Endothelial cell (in vitro differentiated cells): ENCODE results near the gene PPP1R2. TPM values are rescaled to one million over a fixed set of nuclear protein-coding genes. Genes with fewer than 3 reads are reported as not detected.
"Not testable (repeated sequence)": the region's sequence is repeated elsewhere in the genome, so short reads cannot be mapped to it uniquely, and the experiment has no call there.

ENCODE experiments used
- DNase-seq: peaks from one replicate; pipeline ENCODE4 v3.0.0; 2021; ENCODE audit warnings: low spot score
- H3K27ac Mint-ChIP-seq: one replicate; pipeline ENCODE4 v1.8.0; 2021; ENCODE audit warnings: mixed read lengths, inconsistent platforms; ENCODE audit not compliant: unreplicated experiment
- H3K27me3 Mint-ChIP-seq: one replicate; pipeline ENCODE4 v1.8.0; 2021; ENCODE audit warnings: mild to moderate bottlenecking, moderate library complexity, mixed read lengths, inconsistent platforms; ENCODE audit not compliant: unreplicated experiment
- H3K36me3 Mint-ChIP-seq: one replicate; pipeline ENCODE4 v1.8.0; 2021; ENCODE audit warnings: mild to moderate bottlenecking, low read depth, mixed read lengths, inconsistent platforms; ENCODE audit not compliant: unreplicated experiment
- H3K4me1 Mint-ChIP-seq: one replicate; pipeline ENCODE4 v1.8.0; 2021; ENCODE audit warnings: mild to moderate bottlenecking, mixed read lengths, inconsistent platforms; ENCODE audit not compliant: unreplicated experiment
- H3K4me3 Mint-ChIP-seq: one replicate; pipeline ENCODE4 v1.8.0; 2021; ENCODE audit warnings: mild to moderate bottlenecking, mixed read lengths, inconsistent platforms; ENCODE audit not compliant: unreplicated experiment
- H3K9me3 Mint-ChIP-seq: one replicate; pipeline ENCODE4 v1.8.0; 2021; ENCODE audit warnings: mixed read lengths, inconsistent platforms; ENCODE audit not compliant: unreplicated experiment
- long read RNA-seq: library from polyadenylated mRNA; unstranded; transcript quantifications from one replicate; pipeline ENCODE4 v2.0.0, GENCODE V29; 2020; ENCODE audit not compliant: unreplicated experiment
- total RNA-seq: library from RNA; stranded (reverse); fragmentation: NEBNext Ultra II Directional; extraction: Animal tissue kit (Norgen Biotek cat#: 25700); gene quantifications from one replicate; pipeline ENCODE4 v1.2.1, GENCODE V29; 2021; ENCODE audit not compliant: unreplicated experiment
- TF ChIP-seq, protein P1 (sequence below): fragments of 200-600 bp; sonication (generic); IDR thresholded peaks from one replicate; pipeline ENCODE4 v1.5.0; 2021; ENCODE audit warnings: antibody characterized with exemption; ENCODE audit not compliant: unreplicated experiment

Gene PPP1R2
- 29.7 TPM for total RNA-seq
- long read RNA-seq, transcript PPP1R2-206 (6 exons, 3,450 nt): major isoform, 23 of 27 reads
- long read RNA-seq, partial matches to known transcripts: 0 of 27 reads
- long read RNA-seq, other reads (novel, unspliced or antisense): 3 of 27 reads

DNA sequence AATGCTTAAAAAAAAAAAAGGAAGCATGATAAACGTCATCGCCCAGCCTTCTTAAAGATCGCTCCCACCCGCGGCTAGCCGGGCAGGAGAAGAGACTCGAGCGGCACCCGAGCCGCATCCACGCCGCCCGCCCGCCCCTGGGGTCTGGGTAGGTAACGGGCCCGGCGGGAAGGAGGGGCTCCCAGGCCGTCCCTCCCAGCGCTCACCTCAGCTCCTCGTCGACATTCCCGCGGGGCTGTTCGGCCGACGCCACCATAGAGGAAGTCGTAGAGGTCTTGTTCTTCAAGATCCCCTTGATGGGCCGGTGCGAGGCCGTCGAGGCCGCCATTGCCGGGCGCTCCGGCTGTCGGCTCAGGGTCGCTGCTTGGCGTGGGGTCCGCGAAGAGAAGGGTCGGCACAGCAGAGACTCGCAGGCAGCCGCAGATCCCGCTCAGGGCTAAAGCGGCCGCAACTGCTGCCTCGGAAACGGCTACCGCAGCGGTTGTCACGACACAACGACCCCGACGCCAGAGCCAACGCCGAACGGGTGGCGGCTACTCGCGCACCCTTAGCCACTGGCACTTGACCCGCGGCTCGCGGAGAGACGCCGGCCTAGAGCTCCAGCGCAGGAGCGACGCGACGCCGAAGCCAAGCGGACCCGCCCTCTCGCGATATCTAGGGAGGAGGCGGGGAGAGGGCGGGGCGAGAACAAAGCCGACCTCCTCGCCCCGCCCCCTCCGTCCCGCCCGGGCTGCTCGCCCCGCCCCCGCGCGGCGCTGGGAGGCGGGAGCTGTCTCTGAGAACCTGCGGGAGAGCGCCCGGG, at the start of gene PPP1R2:
Gene PPP1R2, minus strand, starts transcription at position 628 of the 802 bp plus-strand sequence. Its CDS starts 300 bp downstream, at position 328.
- peaks cover 31% of the 10 kb centered on the region for H3K4me1 Mint-ChIP-seq
- no peaks in the 10 kb centered on the region for H3K36me3 Mint-ChIP-seq
- H3K27ac Mint-ChIP-seq: peak within 1 kb of the TSS; percentile 30
- peak; percentile 96 for DNase-seq
- peak within 1 kb of the TSS; percentile 93 for H3K4me3 Mint-ChIP-seq
- H3K9me3 Mint-ChIP-seq: no peaks in the 10 kb centered on the region
- H3K27me3 Mint-ChIP-seq: peaks cover 2% of the 10 kb centered on the region
- TF ChIP-seq, protein P1, sequence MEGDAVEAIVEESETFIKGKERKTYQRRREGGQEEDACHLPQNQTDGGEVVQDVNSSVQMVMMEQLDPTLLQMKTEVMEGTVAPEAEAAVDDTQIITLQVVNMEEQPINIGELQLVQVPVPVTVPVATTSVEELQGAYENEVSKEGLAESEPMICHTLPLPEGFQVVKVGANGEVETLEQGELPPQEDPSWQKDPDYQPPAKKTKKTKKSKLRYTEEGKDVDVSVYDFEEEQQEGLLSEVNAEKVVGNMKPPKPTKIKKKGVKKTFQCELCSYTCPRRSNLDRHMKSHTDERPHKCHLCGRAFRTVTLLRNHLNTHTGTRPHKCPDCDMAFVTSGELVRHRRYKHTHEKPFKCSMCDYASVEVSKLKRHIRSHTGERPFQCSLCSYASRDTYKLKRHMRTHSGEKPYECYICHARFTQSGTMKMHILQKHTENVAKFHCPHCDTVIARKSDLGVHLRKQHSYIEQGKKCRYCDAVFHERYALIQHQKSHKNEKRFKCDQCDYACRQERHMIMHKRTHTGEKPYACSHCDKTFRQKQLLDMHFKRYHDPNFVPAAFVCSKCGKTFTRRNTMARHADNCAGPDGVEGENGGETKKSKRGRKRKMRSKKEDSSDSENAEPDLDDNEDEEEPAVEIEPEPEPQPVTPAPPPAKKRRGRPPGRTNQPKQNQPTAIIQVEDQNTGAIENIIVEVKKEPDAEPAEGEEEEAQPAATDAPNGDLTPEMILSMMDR: no peak

DNA sequence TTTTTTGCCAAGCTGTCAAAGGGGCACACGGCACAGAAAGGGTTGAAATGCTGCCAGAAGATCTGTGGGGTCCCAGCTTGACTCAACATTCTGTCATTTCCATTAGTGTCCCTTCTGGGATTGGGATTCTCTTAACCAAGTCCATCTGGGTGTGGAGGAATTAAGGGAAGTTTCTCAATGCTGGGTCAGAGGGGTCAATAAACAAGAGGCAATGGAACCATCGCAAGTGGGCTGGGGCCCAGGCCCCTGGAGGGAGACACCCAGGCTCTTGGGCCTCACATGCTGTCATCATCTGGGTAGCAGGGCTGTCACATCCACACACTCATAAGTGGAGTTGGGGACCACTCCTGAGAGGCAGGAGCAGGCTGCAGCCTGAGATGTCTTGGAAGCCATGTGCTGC, 48.7 kb upstream of the PPP1R2 start:
- no peaks in the 10 kb centered on the region for H3K9me3 Mint-ChIP-seq
- no peak for DNase-seq
- no peaks in the 10 kb centered on the region for H3K4me1 Mint-ChIP-seq
- H3K27me3 Mint-ChIP-seq: no peaks in the 10 kb centered on the region
- no peaks in the 10 kb centered on the region for H3K36me3 Mint-ChIP-seq
- TF ChIP-seq, protein P1: no peak
- no peak overlapping the region for H3K4me3 Mint-ChIP-seq
- no peak overlapping the region for H3K27ac Mint-ChIP-seq

GRCh38 chr3:195591220-195591619, 48.1 kb upstream of the PPP1R2 start:
- no peak overlapping the region for H3K27ac Mint-ChIP-seq
- H3K4me1 Mint-ChIP-seq: no peaks in the 10 kb centered on the region
- no peaks in the 10 kb centered on the region for H3K36me3 Mint-ChIP-seq
- TF ChIP-seq, protein P1: no peak
- H3K27me3 Mint-ChIP-seq: no peaks in the 10 kb centered on the region
- DNase-seq: no peak
- no peaks in the 10 kb centered on the region for H3K9me3 Mint-ChIP-seq
- no peak overlapping the region for H3K4me3 Mint-ChIP-seq

DNA sequence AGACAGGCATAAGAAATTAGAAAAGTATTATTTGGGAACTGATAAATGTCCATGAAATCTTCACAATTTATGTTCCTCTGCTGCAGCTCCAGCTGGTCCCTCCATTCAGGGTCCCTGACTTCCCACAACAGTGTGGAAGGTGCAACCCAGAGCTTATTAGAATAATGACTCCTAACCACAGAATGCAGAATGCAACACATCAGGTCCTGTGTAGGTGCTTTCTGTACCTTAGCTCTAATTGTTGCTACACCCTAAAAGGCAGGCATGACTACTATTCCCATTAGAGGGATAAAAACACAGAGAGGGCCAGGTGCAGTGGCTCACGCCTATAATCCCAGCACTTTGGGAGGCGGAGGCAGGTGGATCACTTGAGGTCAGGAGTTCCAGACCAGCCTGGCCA, 47.3 kb upstream of the PPP1R2 start:
- H3K4me3 Mint-ChIP-seq, H3K9me3 Mint-ChIP-seq, H3K4me1 Mint-ChIP-seq, DNase-seq, H3K27ac Mint-ChIP-seq, H3K36me3 Mint-ChIP-seq, H3K27me3 Mint-ChIP-seq: not testable (repeated sequence)

DNA sequence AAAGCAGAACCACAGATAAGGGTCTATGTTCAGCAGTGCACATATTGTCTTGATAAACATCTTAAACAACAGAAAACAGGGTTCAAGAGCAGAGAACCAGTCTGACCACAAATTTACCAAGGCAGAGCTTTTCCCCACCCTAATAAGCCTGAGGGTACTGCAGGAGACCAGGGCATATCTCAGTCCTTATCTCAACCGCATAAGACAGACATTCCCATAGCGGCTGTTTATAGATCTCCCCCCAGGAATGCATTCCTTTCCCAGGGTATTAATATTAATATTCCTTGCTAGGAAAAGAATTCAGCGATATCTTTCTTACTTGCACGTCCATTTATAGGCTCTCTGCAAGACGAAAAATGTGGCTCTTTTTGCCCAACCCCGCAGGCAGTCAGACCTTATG, 46.7 kb upstream of the PPP1R2 start:
- not testable (repeated sequence) for H3K36me3 Mint-ChIP-seq, H3K27ac Mint-ChIP-seq, H3K4me3 Mint-ChIP-seq, H3K9me3 Mint-ChIP-seq, DNase-seq, H3K27me3 Mint-ChIP-seq, H3K4me1 Mint-ChIP-seq

DNA sequence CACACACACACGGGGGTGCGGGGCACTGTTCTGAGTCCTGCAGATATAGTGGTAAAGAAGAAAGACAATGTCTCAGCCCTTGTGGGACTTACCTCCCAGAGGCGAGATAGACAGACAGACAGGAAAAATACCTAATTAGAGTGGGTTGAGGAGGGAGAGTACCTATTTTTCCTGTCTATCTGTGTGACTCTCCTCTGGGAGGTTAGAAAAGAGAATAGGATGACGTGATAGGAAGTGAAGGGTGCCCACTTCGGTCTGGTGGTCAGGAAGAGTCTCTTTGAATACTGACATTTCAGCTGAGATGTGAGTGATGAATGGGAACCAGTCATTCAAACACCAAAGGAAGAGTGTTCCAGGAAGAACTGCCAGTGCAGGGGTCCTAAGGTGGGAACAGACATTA, 44.7 kb upstream of the PPP1R2 start:
- no peaks in the 10 kb centered on the region for H3K27me3 Mint-ChIP-seq
- H3K9me3 Mint-ChIP-seq: no peaks in the 10 kb centered on the region
- peaks cover 14% of the 10 kb centered on the region for H3K4me1 Mint-ChIP-seq
- TF ChIP-seq, protein P1: no peak
- no peak overlapping the region for H3K27ac Mint-ChIP-seq
- DNase-seq: no peak
- no peaks in the 10 kb centered on the region for H3K36me3 Mint-ChIP-seq
- H3K4me3 Mint-ChIP-seq: no peak overlapping the region
